Measurements from ENCODE around the gene FUT9. TPM values are rescaled to one million over a fixed set of nuclear protein-coding genes. Genes with fewer than 3 reads are reported as not detected.

The FUT9 gene
- total and polyA plus RNA-seq, 2 of the 8 experiments (the other 6 are each of a cell fraction or from before 2014, with no cell fraction given) = 0.85 to 4.9 TPM

DNA sequence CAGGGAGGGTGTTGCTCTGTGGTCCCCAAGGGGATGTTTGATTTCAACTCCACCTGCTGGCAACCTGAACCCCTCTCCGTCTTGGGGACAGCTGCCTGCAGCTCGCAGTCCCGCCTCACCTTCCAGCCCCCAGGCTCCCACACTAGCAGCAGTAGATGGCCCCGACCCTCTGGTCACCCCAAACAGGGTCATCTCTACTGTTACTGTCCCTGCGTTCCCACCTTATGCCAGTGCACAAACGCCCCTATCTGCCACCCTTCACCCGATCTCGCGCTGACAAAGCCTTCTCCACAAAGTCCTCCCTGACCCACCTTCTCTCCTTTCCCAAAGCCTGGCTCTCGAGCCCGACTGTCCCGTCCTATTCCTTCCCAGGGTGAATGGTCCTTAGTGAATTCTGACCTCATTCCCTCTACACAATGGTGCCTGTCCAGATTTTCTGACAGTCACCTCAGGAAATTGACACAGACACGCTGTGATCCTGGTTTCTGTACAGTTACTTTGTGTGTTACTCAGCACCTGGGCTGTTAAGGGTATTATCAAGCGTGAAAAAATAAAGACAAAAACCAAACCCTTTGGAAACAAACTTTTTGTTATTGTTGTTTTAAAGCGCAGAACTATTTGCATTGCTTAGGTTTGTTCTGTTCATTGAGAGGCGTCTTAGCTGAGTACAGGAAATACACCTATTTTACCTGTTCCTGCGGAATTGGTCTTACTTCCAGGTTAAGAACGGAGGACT is 728 bp downstream of the FUT9 start:
- CTCF ChIA-PET (ENCODE audit: partially characterized antibody) = interaction anchor here (1.1 to 1.4 kb wide), 2 partner anchors 22 to 39 kb away, joined by 3 read pairs; no protein-coding TSS in a partner anchor
- TF ChIP-seq RNF2 (IDR thresholded peaks at IDR 0.05; ENCODE audit: borderline replicate concordance, low read depth, low read length, missing control alignments, poor library complexity, severe bottlenecking) (no peak), FOSL1 (IDR thresholded peaks at IDR 0.05; ENCODE audit: insufficient read depth, low read depth, low read length) (no peak), KDM5A (IDR thresholded peaks at IDR 0.05; ENCODE audit: low read length) (no peak), SIN3A (conservative IDR thresholded peaks at IDR 0.05 in 1 of 2, IDR thresholded peaks at IDR 0.05 in 1 of 2; ENCODE audit: low read depth in 1 of 2, low read length in 2 of 2) (peak in 1 of 2 experiments; percentile 18; a peak in 1 of 4 replicates), ASH2L (IDR thresholded peaks at IDR 0.05; ENCODE audit: low read length) (peak; percentile 39), KDM4A (IDR thresholded peaks at IDR 0.05; ENCODE audit: low read depth, low read length, severe bottlenecking) (peak; percentile 89), GABPA (IDR thresholded peaks at IDR 0.05; ENCODE audit: borderline replicate concordance, insufficient read depth, low read length) (no peak), RAD21 (IDR thresholded peaks at IDR 0.05 in 1 of 2, conservative IDR thresholded peaks at IDR 0.05 in 1 of 2; ENCODE audit: low read depth in 2 of 2, low read length in 2 of 2) (no peak)
- TF ChIP-seq, protein P1, sequence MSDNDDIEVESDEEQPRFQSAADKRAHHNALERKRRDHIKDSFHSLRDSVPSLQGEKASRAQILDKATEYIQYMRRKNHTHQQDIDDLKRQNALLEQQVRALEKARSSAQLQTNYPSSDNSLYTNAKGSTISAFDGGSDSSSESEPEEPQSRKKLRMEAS (IDR thresholded peaks at IDR 0.05) = no peak

More for the DNA sequence above, 728 bp downstream of the FUT9 start:
- Histone ChIP-seq H3K27ac (ENCODE audit: low read depth, low read length) (peak overlapping the region; percentile 14; the same call in 1 of the 2 replicates), H3K9me3 (ENCODE audit: insufficient read depth in 2 of 2, low read depth in 1 of 2, low read length in 1 of 2) (no peaks in the 10 kb centered on the region), H2BK15ac (ENCODE audit: low read length) (0 out of 2 replicates have a peak overlapping the region, but pooled peaks have one; percentile 18), H2BK20ac (ENCODE audit: low read length) (0 out of 2 replicates have a peak overlapping the region, but pooled peaks have one; percentile 93), H4K20me1 (replicated peaks in 1 of 2; ENCODE audit: control insufficient read depth in 1 of 2, insufficient read depth in 2 of 2, low read length in 2 of 2) (no peaks in the 10 kb centered on the region), H3K79me2 (ENCODE audit: control insufficient read depth in 1 of 2, insufficient read depth in 2 of 2, low read length in 2 of 2) (no peaks in the 10 kb centered on the region), H2BK12ac (ENCODE audit: low read depth, low read length) (peak overlapping the region; percentile 70; the same call in 1 of the 2 replicates), H3K4me2 (ENCODE audit: insufficient read depth in 1 of 2, low read depth in 2 of 2, low read length in 2 of 2) (peak overlapping the region; percentile 95 to 99), H3K23me2 (ENCODE audit: low read depth, low read length) (peaks cover 15% of the 10 kb centered on the region), H3K36me3 (ENCODE audit: control insufficient read depth in 2 of 4, insufficient read depth in 4 of 4, low read length in 3 of 4) (no peaks in the 10 kb centered on the region), H3K4me1 (replicated peaks in 1 of 4; ENCODE audit: control insufficient read depth in 3 of 4, insufficient read depth in 4 of 4, low read length in 3 of 4) (peaks cover 0 to 4% (median 0%) of the 10 kb centered on the region in 4 experiments; a peak in 4 of 7 replicates), H2BK120ac (replicated peaks; ENCODE audit: low read depth, low read length) (no peak overlapping the region), H4K5ac (ENCODE audit: insufficient read length, low read depth, low read length) (peak overlapping the region; percentile 42), H3K27me3 (replicated peaks in 1 of 4; ENCODE audit: control insufficient read depth in 3 of 4, extremely low read depth in 1 of 4, insufficient read depth in 3 of 4, low read length in 3 of 4) (peaks cover 0 to 6% (median 0%) of the 10 kb centered on the region in 4 experiments; a peak in 3 of 7 replicates), H3K4me3 (ENCODE audit: extremely low read depth in 1 of 4, insufficient read depth in 2 of 4, low read depth in 3 of 4, low read length in 4 of 4) (peak overlapping the region; percentile 82 to 85 (median 84)), H3K56ac (replicated peaks; ENCODE audit: insufficient read length, low read depth, low read length) (peak overlapping the region; percentile 25), H2AK5ac (ENCODE audit: low read depth, low read length) (no peak overlapping the region), H4K91ac (replicated peaks; ENCODE audit: insufficient read length, low read length) (peak overlapping the region; percentile 71), H3K79me1 (ENCODE audit: low read depth, low read length) (no peaks in the 10 kb centered on the region), H3K4ac (replicated peaks; ENCODE audit: insufficient read length, low read depth, low read length) (no peak overlapping the region), H3K18ac (ENCODE audit: extremely low read depth, low read length) (0 out of 2 replicates have a peak overlapping the region, but pooled peaks have one; percentile 42), H2BK5ac (ENCODE audit: low read depth, low read length) (peak overlapping the region; percentile 80; the same call in 1 of the 2 replicates), H3K14ac (ENCODE audit: insufficient read length) (no peak overlapping the region), H3K9ac (replicated peaks in 1 of 4; ENCODE audit: extremely low read depth in 1 of 4, low read depth in 3 of 4, low read length in 3 of 4) (peak overlapping the region in 3 of 4 experiments; percentile 21 to 81 (median 65); a peak in 6 of 7 replicates), H3K23ac (ENCODE audit: insufficient read length) (no peak overlapping the region), H4K8ac (ENCODE audit: extremely low read depth, insufficient read depth, low read length) (peak overlapping the region; percentile 84; the same call in 1 of the 2 replicates), H2AFZ (ENCODE audit: low read length) (peak overlapping the region; percentile 98)
- POLR2A ChIA-PET (ENCODE audit: partially characterized antibody) = interaction anchor here (1.0 to 1.6 kb wide), 3 partner anchors 28 to 181 kb away, joined by 3 to 4 read pairs (median 3); no protein-coding TSS in a partner anchor
- WGBS, 2 experiments (ENCODE audit: extremely low coverage in 1 of 2, insufficient coverage in 1 of 2, insufficient read length in 1 of 2, insufficient replicate concordance in 2 of 2, low coverage in 1 of 2, low lambda C conversion rate in 2 of 2, missing lambda C conversion rate in 1 of 2) = 9% methylated on average over 18 of the region's 18 CpGs; no CpG with 5 or more reads in 1 of the 2 experiments
- DNase-seq (ENCODE audit: low read depth in 1 of 2, low spot score in 2 of 2) (no peak), FAIRE-seq (peak; percentile 74)
